SU-DHL-6 (cell line): Measurements from ENCODE around the gene STK39.

Source experiments
- H2AFZ ChIP-seq: fragments of 200-600 bp; sonication (generic); 2 replicates; pipeline ENCODE4 v1.6.1; 2014; ENCODE audit warnings: low read depth, mild to moderate bottlenecking, moderate library complexity, mixed read lengths, antibody characterized with exemption, low read length; ENCODE audit not compliant: severe bottlenecking
- H3F3A ChIP-seq: fragments of 200-600 bp; shearing (Covaris generic); 2 replicates; pipeline ENCODE4 v1.6.0; 2016; ENCODE audit warnings: antibody characterized with exemption, mild to moderate bottlenecking; ENCODE audit not compliant: insufficient read depth
- H3K27ac ChIP-seq: fragments of 200-600 bp; sonication (generic); 2 replicates; pipeline ENCODE4 v1.5.1; 2016; ENCODE audit warnings: low read depth, mild to moderate bottlenecking, low read length, moderate library complexity, mixed read lengths
- H3K27me3 ChIP-seq: fragments of 200-600 bp; sonication (generic), shearing (Covaris generic); 2 replicates; pipeline ENCODE4 v1.6.0; 2014; ENCODE audit warnings: mild to moderate bottlenecking, low read length
- H3K36me3 ChIP-seq: fragments of 200-600 bp; sonication (generic); 2 replicates; pipeline ENCODE4 v1.6.1; 2014; ENCODE audit warnings: mild to moderate bottlenecking, low read length, mixed read lengths
- H3K4me2 ChIP-seq: fragments of 300-600, 200-600 bp; shearing (Covaris generic), sonication (generic); 2 replicates; pipeline ENCODE4 v1.6.0; 2014; ENCODE audit warnings: low read length, low read depth, mild to moderate bottlenecking; ENCODE audit not compliant: poor library complexity, severe bottlenecking
- H3K4me3 ChIP-seq: fragments of 200-600 bp; sonication (generic); 2 replicates; pipeline ENCODE4 v1.5.1; 2014; ENCODE audit warnings: antibody characterized with exemption, low read length, mild to moderate bottlenecking, mixed read lengths; ENCODE audit not compliant: insufficient read depth, poor library complexity, severe bottlenecking
- H3K79me2 ChIP-seq: fragments of 200-600 bp; sonication (generic); 2 replicates; pipeline ENCODE4 v1.6.1; 2014; ENCODE audit warnings: mild to moderate bottlenecking, low read length, moderate library complexity; ENCODE audit not compliant: insufficient read depth
- H3K9ac ChIP-seq: fragments of 200-600 bp; sonication (generic); 2 replicates; pipeline ENCODE4 v1.7.0; 2014; ENCODE audit warnings: mild to moderate bottlenecking, low read length
- H3K9me2 ChIP-seq: fragments of 200-600 bp; sonication (generic); replicated peaks from 2 replicates; pipeline ENCODE4 v1.6.1; 2014; ENCODE audit warnings: low read length; ENCODE audit not compliant: insufficient read depth
- H3K9me3 ChIP-seq: fragments of 200-600 bp; sonication (generic); 2 replicates; pipeline ENCODE4 v1.6.1; 2014; ENCODE audit warnings: low read length, mixed read lengths; ENCODE audit not compliant: insufficient read depth
- H4K20me1 ChIP-seq: fragments of 200-600 bp; sonication (generic); 2 replicates; pipeline ENCODE4 v1.6.1; 2014; ENCODE audit warnings: low read depth, mild to moderate bottlenecking, antibody characterized with exemption, low read length, moderate library complexity, mixed read lengths
- CTCF ChIP-seq: fragments of 200-600 bp; sonication (generic); IDR thresholded peaks from one replicate; pipeline ENCODE4 v1.5.1; 2017; ENCODE audit warnings: antibody characterized with exemption, mild to moderate bottlenecking, low read length, moderate library complexity; ENCODE audit not compliant: insufficient read depth, poor library complexity, severe bottlenecking
- EZH2phosphoT487 ChIP-seq: fragments of 200-600 bp; sonication (generic), shearing (Covaris generic); conservative IDR thresholded peaks from 2 replicates; pipeline ENCODE4 v1.6.1; 2018; ENCODE audit warnings: mild to moderate bottlenecking, antibody characterized with exemption, low read length, moderate library complexity, mixed read lengths

Gene STK39

GRCh38 chr2:168025487-168026202 lies 221.8 kb downstream of the STK39 start:
- H3F3A ChIP-seq: no peaks in the 10 kb centered on the region
- no peaks in the 10 kb centered on the region for H3K27me3 ChIP-seq
- H3K4me3 ChIP-seq: no peak overlapping the region
- no peak overlapping the region for H2AFZ ChIP-seq
- H3K27ac ChIP-seq: no peak overlapping the region
- TF ChIP-seq EZH2phosphoT487: no peak
- no peak for TF ChIP-seq CTCF
- no peaks in the 10 kb centered on the region for H3K9me2 ChIP-seq
- no peaks in the 10 kb centered on the region for H3K36me3 ChIP-seq
- no peak overlapping the region for H3K4me2 ChIP-seq
- no peak overlapping the region for H3K9ac ChIP-seq
- no peaks in the 10 kb centered on the region for H3K79me2 ChIP-seq
- no peaks in the 10 kb centered on the region for H4K20me1 ChIP-seq
- no peaks in the 10 kb centered on the region for H3K9me3 ChIP-seq

- no peak overlapping the region for H3K9ac ChIP-seq
- no peak overlapping the region for H3K4me2 ChIP-seq
- H3K9me3 ChIP-seq: no peaks in the 10 kb centered on the region
- H3K27me3 ChIP-seq: no peaks in the 10 kb centered on the region
- TF ChIP-seq CTCF: no peak
- no peak for TF ChIP-seq EZH2phosphoT487
- no peak overlapping the region for H2AFZ ChIP-seq
- no peaks in the 10 kb centered on the region for H3K36me3 ChIP-seq
- no peak overlapping the region for H3K27ac ChIP-seq
- H3K4me3 ChIP-seq: no peak overlapping the region
- no peaks in the 10 kb centered on the region for H4K20me1 ChIP-seq
- no peaks in the 10 kb centered on the region for H3K9me2 ChIP-seq
- H3K79me2 ChIP-seq: no peaks in the 10 kb centered on the region
- H3F3A ChIP-seq: no peaks in the 10 kb centered on the region
Observed at GRCh38 chr2:168024459-168024858, 222.9 kb downstream of the STK39 start.

DNA sequence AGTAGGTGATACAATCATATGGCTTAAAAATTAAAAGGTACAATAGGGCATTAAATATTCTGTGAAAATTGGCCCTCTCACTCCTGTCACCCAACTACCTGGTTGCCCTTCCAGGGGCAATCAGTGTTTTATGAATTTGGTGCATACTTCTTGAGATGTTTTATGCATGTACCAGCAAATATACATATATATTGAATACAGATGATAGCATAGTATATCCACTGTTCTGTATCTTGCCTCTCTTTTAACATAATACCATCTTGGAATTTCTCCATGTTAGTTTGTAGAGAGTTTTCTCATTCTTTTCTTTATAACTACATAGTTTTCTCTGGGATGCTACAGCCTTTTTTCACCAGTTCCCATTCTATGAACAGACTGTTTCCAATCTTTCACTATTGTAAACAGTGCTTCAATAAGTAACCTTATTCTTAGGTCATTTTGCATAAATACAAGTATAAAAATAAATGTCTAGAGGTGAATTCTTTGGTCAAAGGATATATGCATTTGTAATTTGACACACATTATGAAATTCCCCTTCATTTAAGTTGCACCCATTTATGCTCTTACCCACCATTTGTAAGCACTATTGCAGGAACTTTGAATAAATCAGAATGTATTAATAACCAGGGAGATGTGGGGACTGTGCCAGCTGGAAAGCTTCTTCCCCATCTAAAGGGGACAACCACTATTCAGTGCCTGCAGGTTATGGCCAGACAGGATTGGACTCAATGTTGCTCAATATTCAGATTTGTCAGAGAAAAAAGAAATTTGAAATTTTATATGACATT lies 225.4 kb downstream of the STK39 start:
- H3F3A ChIP-seq: no peaks in the 10 kb centered on the region
- no peaks in the 10 kb centered on the region for H4K20me1 ChIP-seq
- no peak for TF ChIP-seq EZH2phosphoT487
- no peaks in the 10 kb centered on the region for H3K79me2 ChIP-seq
- H3K9ac ChIP-seq: no peak overlapping the region
- no peak overlapping the region for H3K27ac ChIP-seq
- H3K4me3 ChIP-seq: no peak overlapping the region
- H3K36me3 ChIP-seq: no peaks in the 10 kb centered on the region
- no peaks in the 10 kb centered on the region for H3K9me2 ChIP-seq
- no peak overlapping the region for H2AFZ ChIP-seq
- H3K27me3 ChIP-seq: no peaks in the 10 kb centered on the region
- no peak overlapping the region for H3K4me2 ChIP-seq
- no peaks in the 10 kb centered on the region for H3K9me3 ChIP-seq
